ENCODE data around the gene KCNK13.
"Not testable (repeated sequence)": the region's sequence is repeated elsewhere in the genome, so short reads cannot be mapped to it uniquely, and the experiment has no call there.

Gene KCNK13

DNA sequence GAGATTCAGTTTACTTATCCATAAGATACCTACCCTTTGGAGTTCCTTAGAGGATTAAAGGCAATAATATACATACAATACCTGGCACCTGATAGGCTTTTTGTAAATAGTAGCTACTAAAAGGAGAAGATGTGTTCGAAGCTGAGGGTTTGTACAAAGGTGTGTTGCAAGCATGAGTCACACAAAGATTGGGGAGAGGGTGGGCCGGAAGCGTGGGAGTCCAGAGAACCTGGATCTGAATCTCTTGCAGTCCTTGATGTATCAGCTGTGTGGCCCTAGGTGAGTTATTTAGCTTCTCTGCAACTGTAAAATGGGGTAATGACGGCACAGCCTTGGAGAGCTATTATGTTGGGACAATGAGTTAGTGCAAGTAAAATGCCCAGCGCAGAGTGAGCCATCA is 132.9 kb downstream of the KCNK13 start:
- DNase-seq (ENCODE audit: insufficient read length, low spot score) = no peak
- no peak for TF ChIP-seq POU2F2 (IDR thresholded peaks at IDR 0.05; ENCODE audit: low read depth, low read length)
- no peak for TF ChIP-seq SPI1 (IDR thresholded peaks at IDR 0.05; ENCODE audit: low read depth, low read length)
- TF ChIP-seq POLR2AphosphoS5 (IDR thresholded peaks at IDR 0.05; ENCODE audit: low read depth, low read length) = no peak
- no peak for TF ChIP-seq TAF1 (IDR thresholded peaks at IDR 0.05; ENCODE audit: low read depth, low read length)
- FAIRE-seq = no peak

DNA sequence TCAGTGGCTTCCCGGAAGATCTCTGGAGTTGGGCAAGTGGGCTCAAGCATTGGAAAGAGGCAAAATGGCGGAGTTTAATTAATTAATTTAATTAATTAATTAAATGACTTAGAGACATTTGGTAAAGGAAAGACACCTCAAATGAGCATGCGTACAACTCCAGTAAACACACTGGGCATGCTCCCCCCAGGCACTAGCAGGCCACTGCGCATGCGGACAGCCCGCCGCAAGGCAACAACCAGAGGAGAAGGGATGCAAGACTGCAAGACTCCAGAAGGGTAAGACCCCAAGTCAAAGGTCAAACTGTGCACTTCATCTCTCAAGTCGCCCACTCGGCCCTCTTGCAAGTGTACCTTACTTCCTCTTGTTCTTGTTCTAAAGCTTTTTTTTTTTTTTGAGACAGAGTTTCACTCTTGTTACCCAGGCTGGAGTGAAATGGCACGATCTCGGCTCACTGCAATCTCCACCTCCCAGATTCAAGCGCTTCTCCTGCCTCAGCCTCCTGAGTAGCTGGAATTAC is 136.8 kb downstream of the KCNK13 start:
- DNase-seq (ENCODE audit: insufficient read length, low spot score) (no peak), FAIRE-seq (no peak)
- TF ChIP-seq POLR2A (IDR thresholded peaks at IDR 0.05; ENCODE audit: low read depth, low read length) = no peak
- TF ChIP-seq SPI1 (IDR thresholded peaks at IDR 0.05; ENCODE audit: low read depth, low read length) = no peak
- no peak for TF ChIP-seq POLR2AphosphoS5 (IDR thresholded peaks at IDR 0.05; ENCODE audit: low read depth, low read length)
- no peak for TF ChIP-seq TAF1 (IDR thresholded peaks at IDR 0.05; ENCODE audit: low read depth, low read length)
- no peak for TF ChIP-seq POU2F2 (IDR thresholded peaks at IDR 0.05; ENCODE audit: low read depth, low read length)
- TF ChIP-seq PAX5 (IDR thresholded peaks at IDR 0.05; ENCODE audit: insufficient read depth, low read length, severe bottlenecking) = no peak

DNA sequence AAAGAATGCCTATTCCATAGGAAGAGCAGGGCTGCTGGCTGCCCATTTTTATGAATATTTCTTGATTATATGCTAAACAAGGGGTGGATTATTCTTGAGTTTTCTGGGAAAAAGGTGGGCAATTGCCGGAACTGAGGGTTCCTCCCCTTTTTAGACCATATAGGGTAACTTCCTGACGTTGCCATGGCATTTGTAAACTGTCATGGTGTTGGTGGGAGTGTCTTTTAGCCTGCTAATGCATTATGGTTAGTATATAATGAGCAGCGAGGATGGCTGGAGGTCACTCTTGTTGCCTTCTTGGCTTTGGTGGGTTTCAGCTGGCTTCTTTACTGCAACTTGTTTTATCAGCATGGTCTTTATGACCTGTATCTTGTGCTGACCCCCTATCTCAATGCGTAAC is 138.8 kb downstream of the KCNK13 start:
- FAIRE-seq; DNase-seq (ENCODE audit: insufficient read length, low spot score): not testable (repeated sequence)

DNA sequence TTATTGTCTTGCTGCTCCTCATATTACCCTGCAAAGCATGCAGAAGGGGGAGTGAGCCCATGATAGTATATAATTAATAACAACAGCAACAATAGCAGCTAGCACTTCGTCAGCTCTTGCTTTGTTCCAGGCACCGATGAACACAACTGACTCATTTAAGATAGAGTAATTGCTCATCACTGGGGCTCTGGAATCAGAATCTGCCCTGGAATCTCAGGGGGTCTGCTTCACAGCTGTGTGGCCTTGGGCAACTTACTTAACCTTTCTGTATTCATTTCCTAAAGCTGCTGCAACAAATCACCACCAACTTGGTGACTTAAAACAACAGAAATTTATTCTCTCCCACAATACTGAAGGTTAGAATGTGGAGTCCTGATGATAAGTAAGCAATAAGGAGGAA is 139.6 kb downstream of the KCNK13 start:
- no peak for FAIRE-seq
- TF ChIP-seq PAX5 (IDR thresholded peaks at IDR 0.05; ENCODE audit: insufficient read depth, low read length, severe bottlenecking) (no peak), POLR2AphosphoS5 (IDR thresholded peaks at IDR 0.05; ENCODE audit: low read depth, low read length) (no peak), TAF1 (IDR thresholded peaks at IDR 0.05; ENCODE audit: low read depth, low read length) (no peak), POU2F2 (IDR thresholded peaks at IDR 0.05; ENCODE audit: low read depth, low read length) (no peak), POLR2A (IDR thresholded peaks at IDR 0.05; ENCODE audit: low read depth, low read length) (no peak), SPI1 (IDR thresholded peaks at IDR 0.05; ENCODE audit: low read depth, low read length) (no peak)
- DNase-seq (ENCODE audit: insufficient read length, low spot score) = no peak

DNA sequence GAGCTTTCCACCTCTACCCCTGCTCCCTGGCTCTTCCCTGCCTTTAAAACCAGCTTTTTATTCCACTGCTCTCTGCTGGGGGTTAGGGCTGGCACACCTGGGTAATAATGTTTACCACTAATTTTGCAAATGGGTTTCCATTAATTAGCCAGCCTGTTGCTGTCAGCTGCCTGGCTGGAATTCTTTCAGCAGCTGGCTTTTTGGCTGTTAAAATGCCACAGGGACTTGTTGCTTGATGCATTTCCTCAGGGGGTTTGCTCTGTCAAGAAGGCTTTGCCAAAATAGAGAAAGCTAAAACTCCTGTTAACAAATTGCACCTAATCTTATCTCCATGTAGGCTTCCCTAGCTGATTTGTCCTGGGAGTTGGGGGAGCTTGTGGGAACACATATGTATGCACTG is 142.7 kb downstream of the KCNK13 start:
- FAIRE-seq (no peak), DNase-seq (ENCODE audit: insufficient read length, low spot score) (no peak)
- TF ChIP-seq TAF1 (IDR thresholded peaks at IDR 0.05; ENCODE audit: low read depth, low read length) (no peak), PAX5 (IDR thresholded peaks at IDR 0.05; ENCODE audit: insufficient read depth, low read length, severe bottlenecking) (no peak)

DNA sequence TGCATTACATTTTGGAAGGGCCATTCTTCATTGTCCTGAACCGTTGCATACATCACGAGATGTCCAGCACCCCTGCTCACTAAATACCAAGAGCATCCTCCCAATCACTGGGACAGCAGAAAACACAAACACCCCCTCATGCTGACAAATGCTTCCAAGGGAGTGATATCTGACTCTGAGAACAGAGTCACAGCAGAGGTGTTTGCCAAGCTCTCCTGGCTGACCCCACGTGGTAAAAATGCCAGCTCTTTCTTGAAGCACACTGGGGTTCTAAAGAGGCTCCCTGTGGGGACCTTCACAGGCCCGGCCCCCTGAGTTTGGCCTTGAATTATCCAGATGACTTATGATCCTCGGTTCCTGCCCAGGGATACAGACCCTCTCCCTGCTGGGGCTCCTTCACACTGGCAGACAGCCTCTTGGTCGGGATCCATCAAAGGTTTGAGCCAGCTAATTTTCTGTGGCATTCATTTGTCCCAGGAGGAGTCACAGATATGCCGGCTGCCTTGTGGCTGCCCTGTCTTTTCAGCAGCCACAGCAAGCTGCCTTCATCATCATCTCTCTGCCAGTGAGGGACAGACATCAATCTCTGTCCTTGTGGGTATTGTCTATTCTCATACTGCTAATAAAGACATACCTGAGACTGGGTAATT is 151.4 kb downstream of the KCNK13 start:
- DNase-seq (ENCODE audit: insufficient read length, low spot score) (no peak), FAIRE-seq (no peak)
- TF ChIP-seq POU2F2 (IDR thresholded peaks at IDR 0.05; ENCODE audit: low read depth, low read length) (no peak), POLR2A (IDR thresholded peaks at IDR 0.05; ENCODE audit: low read depth, low read length) (no peak), PAX5 (IDR thresholded peaks at IDR 0.05; ENCODE audit: insufficient read depth, low read length, severe bottlenecking) (no peak), POLR2AphosphoS5 (IDR thresholded peaks at IDR 0.05; ENCODE audit: low read depth, low read length) (no peak), SPI1 (IDR thresholded peaks at IDR 0.05; ENCODE audit: low read depth, low read length) (no peak), TAF1 (IDR thresholded peaks at IDR 0.05; ENCODE audit: low read depth, low read length) (no peak)

DNA sequence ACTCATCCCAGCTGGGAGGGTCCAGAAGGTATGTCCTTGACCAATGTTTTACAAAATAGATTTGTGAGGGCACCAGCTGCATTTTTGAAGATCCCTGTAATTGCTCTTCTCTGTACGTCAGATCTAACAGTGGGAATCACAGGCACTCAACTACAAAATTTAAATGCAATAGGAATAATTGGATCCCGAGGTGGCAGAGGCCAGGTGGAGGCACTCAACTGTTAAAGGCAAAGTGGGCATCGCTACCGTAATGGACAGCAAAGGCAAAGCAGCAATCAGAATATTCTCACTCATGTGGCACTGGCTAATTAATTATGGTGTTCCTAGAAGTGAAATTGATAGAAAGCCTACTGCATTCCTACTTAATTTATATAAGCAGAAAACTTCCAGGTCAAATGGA is 166.7 kb downstream of the KCNK13 start:
- TF ChIP-seq PAX5 (IDR thresholded peaks at IDR 0.05; ENCODE audit: insufficient read depth, low read length, severe bottlenecking) (no peak), POU2F2 (IDR thresholded peaks at IDR 0.05; ENCODE audit: low read depth, low read length) (no peak), POLR2AphosphoS5 (IDR thresholded peaks at IDR 0.05; ENCODE audit: low read depth, low read length) (no peak), SPI1 (IDR thresholded peaks at IDR 0.05; ENCODE audit: low read depth, low read length) (no peak), TAF1 (IDR thresholded peaks at IDR 0.05; ENCODE audit: low read depth, low read length) (no peak), POLR2A (IDR thresholded peaks at IDR 0.05; ENCODE audit: low read depth, low read length) (no peak)
- no peak for FAIRE-seq
- no peak for DNase-seq (ENCODE audit: insufficient read length, low spot score)

DNA sequence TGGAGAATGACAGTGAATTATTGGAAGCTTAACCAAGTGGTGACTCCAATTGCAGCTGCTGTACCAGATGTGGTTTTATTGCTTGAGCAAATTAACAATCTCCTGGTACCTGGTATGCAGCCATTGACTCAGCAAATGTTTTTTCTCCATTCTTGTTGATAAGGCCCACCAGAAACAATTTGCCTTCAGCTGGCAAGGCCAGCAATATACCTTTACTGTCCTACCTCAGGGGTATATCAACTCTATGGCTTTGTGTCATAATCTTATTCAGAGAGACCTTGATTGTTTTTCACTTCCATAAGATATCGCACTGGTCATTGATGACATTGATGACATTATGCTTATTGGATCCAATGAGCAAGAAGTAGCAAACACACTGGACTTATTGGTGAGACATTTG is 168.1 kb downstream of the KCNK13 start:
- not testable (repeated sequence) for FAIRE-seq; DNase-seq (ENCODE audit: insufficient read length, low spot score)
